Sigmoid colon (tissue), 4 donors: ENCODE results near the gene RNF8.

Experiments used
- CTCF ChIP-seq, 4 experiments: fragments of 450-650 bp in 3 of 4; fragments of 200-600 bp in 1 of 4; IDR thresholded peaks; one replicate each; pipeline ENCODE4 v1.5.1; 2016 to 2019; ENCODE audit warnings: antibody characterized with exemption in 4 of 4, mild to moderate bottlenecking in 3 of 4, moderate library complexity in 2 of 4
- EP300 ChIP-seq, 4 donors: sonication (generic); formaldehyde crosslinking; IDR thresholded peaks; one replicate each; pipeline ENCODE4 v1.6.1; 2017; ENCODE audit warnings: antibody characterized with exemption in 4 of 4
- POLR2A ChIP-seq, 2 donors: fragments of 450-650 bp; IDR thresholded peaks; one replicate each; pipeline ENCODE4 v1.6.1; 2016; ENCODE audit warnings: antibody characterized with exemption in 2 of 2, mild to moderate bottlenecking in 2 of 2, moderate library complexity in 2 of 2
- POLR2AphosphoS5 ChIP-seq, 4 donors: sonication (generic); formaldehyde crosslinking; IDR thresholded peaks; one replicate each; pipeline ENCODE4 v1.6.1; 2017; ENCODE audit warnings: antibody characterized with exemption in 4 of 4

GRCh38 chr6:37372116-37372515, 18.3 kb downstream of the RNF8 start:
- TF ChIP-seq CTCF (IDR thresholded peaks at IDR 0.05) (no peak), EP300 (IDR thresholded peaks at IDR 0.05) (no peak), POLR2A (IDR thresholded peaks at IDR 0.05) (no peak), POLR2AphosphoS5 (IDR thresholded peaks at IDR 0.05) (no peak)
